Activated CD8-positive, alpha-beta memory T cell treated with anti-CD3 and anti-CD28 coated beads, Interleukin-2, amount 50 U/mL, for 4 hours (primary cell): ENCODE measurements around the gene SPC25.
A peak's percentile ranks its signal among the peaks of the same experiment; 100 is the strongest.
"Not testable (repeated sequence)": the region's sequence is repeated elsewhere in the genome, so short reads cannot be mapped to it uniquely, and the experiment has no call there.

Source experiments
- DNase-seq: peaks from one replicate; pipeline ENCODE4 v3.0.0-alpha.2; 2020

SPC25 gene

GRCh38 chr2:168890006-168890782 is at the start of gene SPC25:
Gene SPC25, minus strand, starts transcription at chr2:168890430. Its CDS starts 911 bp downstream, at chr2:168889519.
- peak; percentile 78 for DNase-seq

GRCh38 chr2:168939918-168940317 is 49.7 kb upstream of the SPC25 start:
- DNase-seq: no peak

- DNase-seq: no peak
These were observed 48.8 kb upstream of the SPC25 start for GRCh38 chr2:168939061-168939460.

GRCh38 chr2:168935810-168936581 is 45.8 kb upstream of the SPC25 start:
- DNase-seq: no peak

GRCh38 chr2:168934826-168935225 is 44.6 kb upstream of the SPC25 start:
- DNase-seq: no peak

- not testable (repeated sequence) for DNase-seq
These were observed 41.9 kb upstream of the SPC25 start for GRCh38 chr2:168932174-168932573.

GRCh38 chr2:168930242-168930641 is 40.0 kb upstream of the SPC25 start:
- DNase-seq: no peak

- no peak for DNase-seq
These were observed 38.8 kb upstream of the SPC25 start for GRCh38 chr2:168929031-168929430.

GRCh38 chr2:168928113-168928831 is 38.0 kb upstream of the SPC25 start:
- DNase-seq: no peak

GRCh38 chr2:168926621-168927386 is 36.6 kb upstream of the SPC25 start:
- DNase-seq: no peak

GRCh38 chr2:168920504-168921157 is 30.4 kb upstream of the SPC25 start:
- DNase-seq: no peak

GRCh38 chr2:168916331-168916675 is 26.1 kb upstream of the SPC25 start:
- no peak for DNase-seq

GRCh38 chr2:168915441-168916330 is 25.5 kb upstream of the SPC25 start:
- no peak for DNase-seq

- DNase-seq: no peak
These were observed 23.3 kb upstream of the SPC25 start for GRCh38 chr2:168913495-168913894.

GRCh38 chr2:168912901-168913369 is 22.7 kb upstream of the SPC25 start:
- DNase-seq: no peak

GRCh38 chr2:168912466-168912865 is 22.2 kb upstream of the SPC25 start:
- DNase-seq: no peak

- no peak for DNase-seq
These were observed 20.1 kb upstream of the SPC25 start for GRCh38 chr2:168910330-168910729.

GRCh38 chr2:168907940-168908662 is 17.9 kb upstream of the SPC25 start:
- DNase-seq: no peak

GRCh38 chr2:168904358-168904757 is 14.1 kb upstream of the SPC25 start:
- no peak for DNase-seq

GRCh38 chr2:168903888-168904287 is 13.7 kb upstream of the SPC25 start:
- DNase-seq: no peak
